Measurements from ENCODE around the gene STX12. TPM values are rescaled to one million over a fixed set of nuclear protein-coding genes. Genes with fewer than 3 reads are reported as not detected.

The STX12 gene
- total RNA-seq, 1 experiment from 2014 or later, result 24.5 TPM

DNA sequence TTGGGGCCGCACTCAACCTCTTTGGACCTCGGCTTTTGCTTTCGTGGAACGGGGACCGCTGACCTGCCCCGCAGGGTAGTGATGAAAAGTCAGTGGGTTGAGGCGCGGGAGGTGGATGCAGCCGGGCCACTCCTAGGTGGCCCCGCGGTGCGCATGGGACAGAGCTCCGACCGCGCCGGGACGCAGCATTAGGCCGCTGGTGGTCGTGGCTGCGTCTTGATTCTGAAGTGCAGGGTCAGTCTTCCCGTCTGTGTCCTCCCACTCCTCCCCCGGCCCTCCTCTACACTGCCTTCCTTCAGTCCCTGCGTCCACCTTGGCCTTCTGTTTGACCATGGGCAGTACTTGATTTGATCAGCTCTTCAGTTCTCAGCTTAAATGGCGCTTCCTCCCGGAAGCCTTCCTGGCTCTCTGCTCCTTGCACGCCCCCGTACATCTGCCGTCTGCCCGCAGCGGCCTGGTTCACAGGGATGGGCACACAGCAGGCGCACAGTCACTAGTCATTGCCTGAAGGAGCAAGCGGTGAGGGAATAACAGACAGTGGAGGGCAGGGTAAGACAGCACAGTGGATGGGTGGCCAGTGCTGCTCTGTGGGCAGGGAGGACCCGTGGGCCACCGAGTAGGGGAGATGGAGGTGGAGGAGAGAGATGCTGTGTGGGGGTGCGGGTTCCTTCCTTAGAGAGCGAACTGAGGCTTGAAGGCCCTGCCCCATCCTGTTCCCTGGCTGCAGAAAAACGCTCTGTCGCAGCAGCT, 100.0 kb downstream of the STX12 start:
- peak; percentile 32 for DNase-seq (ENCODE audit: low spot score)
- POLR2A ChIA-PET (ENCODE audit: low non-redundant PET), result interaction anchor here (0.6 kb wide), 1 partner anchor 187 kb away, joined by 7 read pairs; no protein-coding TSS in a partner anchor

DNA sequence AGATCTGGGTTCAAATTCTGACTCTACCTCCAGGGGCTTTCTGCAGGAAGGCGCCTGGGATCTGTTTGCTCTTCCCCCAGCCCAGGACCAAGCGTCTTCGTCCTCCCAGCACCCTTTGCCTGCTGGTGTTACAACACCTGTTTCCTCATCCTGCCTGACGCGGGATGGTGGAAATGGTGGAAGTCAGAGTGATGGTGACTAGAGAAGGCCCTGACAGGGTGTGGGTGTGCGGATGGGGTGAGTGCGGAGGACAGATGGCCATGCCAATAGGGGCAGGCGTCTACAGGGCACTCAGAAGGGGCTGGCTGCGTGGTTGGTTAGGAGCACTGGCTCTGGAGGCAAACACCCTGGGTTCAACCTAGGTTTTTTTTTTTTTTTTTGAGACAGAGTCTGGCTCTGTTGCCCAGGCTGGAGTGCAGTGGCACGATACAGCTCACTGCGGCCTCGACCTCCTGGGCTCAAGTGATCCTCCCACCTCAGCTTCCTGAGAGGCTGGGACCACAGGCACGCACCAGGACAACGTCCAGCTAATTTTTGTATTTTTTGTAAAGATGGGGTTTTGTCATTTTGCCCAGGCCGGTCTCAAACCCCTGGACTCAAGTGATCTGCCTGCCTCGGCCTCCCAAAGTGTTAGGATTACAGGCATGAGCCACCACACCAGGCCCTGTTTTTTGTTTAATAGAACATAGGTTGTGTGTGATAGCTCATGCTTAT, 100.8 kb downstream of the STX12 start:
- H3K36me3 ChIP-seq (ENCODE audit: insufficient read depth, low read length, poor library complexity, severe bottlenecking), result no peaks in the 10 kb centered on the region
- no TSS peak for BruUV-seq (replicated peaks)
- H3K4me3 ChIP-seq (ENCODE audit: low read depth, low read length, poor library complexity, severe bottlenecking), result no peak overlapping the region
- ChIA-PET POLR2A (ENCODE audit: low non-redundant PET) (no interaction called here), CTCF (no interaction called here)
- no peak for DNase-seq (ENCODE audit: low spot score)
- no peaks in the 10 kb centered on the region for H3K27me3 ChIP-seq (replicated peaks; ENCODE audit: insufficient read depth, low read depth, low read length, poor library complexity)
- H3K27ac ChIP-seq (ENCODE audit: low read depth, low read length, poor library complexity, severe bottlenecking), result no peak overlapping the region
- H3K4me1 ChIP-seq (ENCODE audit: insufficient read depth, low read length, poor library complexity, severe bottlenecking), result no peaks in the 10 kb centered on the region
- TF ChIP-seq, protein P1, sequence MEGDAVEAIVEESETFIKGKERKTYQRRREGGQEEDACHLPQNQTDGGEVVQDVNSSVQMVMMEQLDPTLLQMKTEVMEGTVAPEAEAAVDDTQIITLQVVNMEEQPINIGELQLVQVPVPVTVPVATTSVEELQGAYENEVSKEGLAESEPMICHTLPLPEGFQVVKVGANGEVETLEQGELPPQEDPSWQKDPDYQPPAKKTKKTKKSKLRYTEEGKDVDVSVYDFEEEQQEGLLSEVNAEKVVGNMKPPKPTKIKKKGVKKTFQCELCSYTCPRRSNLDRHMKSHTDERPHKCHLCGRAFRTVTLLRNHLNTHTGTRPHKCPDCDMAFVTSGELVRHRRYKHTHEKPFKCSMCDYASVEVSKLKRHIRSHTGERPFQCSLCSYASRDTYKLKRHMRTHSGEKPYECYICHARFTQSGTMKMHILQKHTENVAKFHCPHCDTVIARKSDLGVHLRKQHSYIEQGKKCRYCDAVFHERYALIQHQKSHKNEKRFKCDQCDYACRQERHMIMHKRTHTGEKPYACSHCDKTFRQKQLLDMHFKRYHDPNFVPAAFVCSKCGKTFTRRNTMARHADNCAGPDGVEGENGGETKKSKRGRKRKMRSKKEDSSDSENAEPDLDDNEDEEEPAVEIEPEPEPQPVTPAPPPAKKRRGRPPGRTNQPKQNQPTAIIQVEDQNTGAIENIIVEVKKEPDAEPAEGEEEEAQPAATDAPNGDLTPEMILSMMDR (conservative IDR thresholded peaks at IDR 0.05; ENCODE audit: low read depth, low read length), result no peak
- TF ChIP-seq EZH2 (IDR thresholded peaks at IDR 0.05; ENCODE audit: borderline replicate concordance, low read depth, low read length, poor library complexity, severe bottlenecking), result no peak
- H3K9me3 ChIP-seq (ENCODE audit: low read depth, low read length, poor library complexity, severe bottlenecking), result no peaks in the 10 kb centered on the region
- intact Hi-C loops (cut with micrococcal nuclease; ENCODE audit: unreplicated experiment), result no loop called here

More for the DNA sequence above, 100.0 kb downstream of the STX12 start:
- Histone ChIP-seq H3K27me3 (replicated peaks; ENCODE audit: insufficient read depth, low read depth, low read length, poor library complexity) (no peaks in the 10 kb centered on the region), H3K36me3 (ENCODE audit: insufficient read depth, low read length, poor library complexity, severe bottlenecking) (no peaks in the 10 kb centered on the region), H3K27ac (ENCODE audit: low read depth, low read length, poor library complexity, severe bottlenecking) (no peak overlapping the region), H3K4me1 (ENCODE audit: insufficient read depth, low read length, poor library complexity, severe bottlenecking) (no peaks in the 10 kb centered on the region), H3K4me3 (ENCODE audit: low read depth, low read length, poor library complexity, severe bottlenecking) (peak overlapping the region; percentile 62), H3K9me3 (ENCODE audit: low read depth, low read length, poor library complexity, severe bottlenecking) (no peaks in the 10 kb centered on the region)
- intact Hi-C loops (cut with micrococcal nuclease; ENCODE audit: unreplicated experiment), result no loop called here
- TF ChIP-seq, protein P1 (conservative IDR thresholded peaks at IDR 0.05; ENCODE audit: low read depth, low read length), result no peak
- TF ChIP-seq EZH2 (IDR thresholded peaks at IDR 0.05; ENCODE audit: borderline replicate concordance, low read depth, low read length, poor library complexity, severe bottlenecking), result no peak
- BruUV-seq (replicated peaks), result no TSS peak
- CTCF ChIA-PET, result no interaction called here

Other genes starting within 250 kb of the STX12 start
- 33.2 and 34.2 TPM in 2 replicates for gene AHDC1, start 169.1 kb upstream of the STX12 start, total RNA-seq (2021)
- gene FGR, start 138.0 kb upstream of the STX12 start, total RNA-seq (2021), result not detected in 2 replicates
- 18.7 and 19.4 TPM in 2 replicates for gene IFI6, start 101.0 kb upstream of the STX12 start, total RNA-seq (2021)
- gene FAM76A, start 47.3 kb upstream of the STX12 start, total RNA-seq (2021), result 15.6 and 17.9 TPM in 2 replicates
- 60.9 and 68.8 TPM in 2 replicates for gene PPP1R8, start 57.6 kb downstream of the STX12 start, total RNA-seq (2021)
- 2.0 and 5.0 TPM in 2 replicates for gene THEMIS2, start 99.3 kb downstream of the STX12 start, total RNA-seq (2021)
- 73.6 and 88.9 TPM in 2 replicates for gene RPA2, start 141.4 kb downstream of the STX12 start, total RNA-seq (2021)
- 0.61 and 0.62 TPM in 2 replicates for gene SMPDL3B, start 161.8 kb downstream of the STX12 start, total RNA-seq (2021)
- 5.9 and 6.4 TPM in 2 replicates for gene XKR8, start 186.8 kb downstream of the STX12 start, total RNA-seq (2021)

Measured in A673 (cell line).